Activated naive CD4-positive, alpha-beta T cell treated with anti-CD3 and anti-CD28 coated beads, Interleukin-2, amount 10 ng/mL, durations not matched to agents 7 days and 5 days (primary cell): ENCODE measurements around the gene VAPB.

Source experiments
- CTCF ChIA-PET: fragments of 350-600 bp; sonication (Branson Sonifier 250); formaldehyde crosslinking; loops from one replicate; lab custom pipeline; 2021; ENCODE audit warnings: antibody characterized with exemption; lab: Charles Lee
- DNase-seq: peaks from one replicate; pipeline ENCODE4 v3.0.0-alpha.2; 2020
- H3K27ac Mint-ChIP-seq: one replicate; pipeline ENCODE4 v1.8.0; 2021; ENCODE audit warnings: mild to moderate bottlenecking, moderate library complexity, mixed read lengths
- H3K27me3 Mint-ChIP-seq: one replicate; pipeline ENCODE4 v1.8.0; 2021; ENCODE audit warnings: mild to moderate bottlenecking, mixed read lengths
- H3K36me3 Mint-ChIP-seq: one replicate; pipeline ENCODE4 v1.8.0; 2021; ENCODE audit warnings: mixed read lengths
- H3K4me1 Mint-ChIP-seq: one replicate; pipeline ENCODE4 v1.8.0; 2021; ENCODE audit warnings: mixed read lengths
- H3K4me3 Mint-ChIP-seq: one replicate; pipeline ENCODE4 v1.8.0; 2021; ENCODE audit warnings: mild to moderate bottlenecking, moderate library complexity, mixed read lengths
- H3K9me3 Mint-ChIP-seq: one replicate; pipeline ENCODE4 v1.8.0; 2021; ENCODE audit warnings: mixed read lengths

The VAPB gene

GRCh38 chr20:58475466-58475865 is 86.4 kb downstream of the VAPB start:
- H3K27me3 Mint-ChIP-seq: peaks cover 14% of the 10 kb centered on the region
- H3K4me3 Mint-ChIP-seq: no peak overlapping the region
- H3K36me3 Mint-ChIP-seq: no peaks in the 10 kb centered on the region
- no peak overlapping the region for H3K27ac Mint-ChIP-seq
- CTCF ChIA-PET: no interaction called here
- no peaks in the 10 kb centered on the region for H3K9me3 Mint-ChIP-seq
- H3K4me1 Mint-ChIP-seq: no peaks in the 10 kb centered on the region
- DNase-seq: no peak

DNA sequence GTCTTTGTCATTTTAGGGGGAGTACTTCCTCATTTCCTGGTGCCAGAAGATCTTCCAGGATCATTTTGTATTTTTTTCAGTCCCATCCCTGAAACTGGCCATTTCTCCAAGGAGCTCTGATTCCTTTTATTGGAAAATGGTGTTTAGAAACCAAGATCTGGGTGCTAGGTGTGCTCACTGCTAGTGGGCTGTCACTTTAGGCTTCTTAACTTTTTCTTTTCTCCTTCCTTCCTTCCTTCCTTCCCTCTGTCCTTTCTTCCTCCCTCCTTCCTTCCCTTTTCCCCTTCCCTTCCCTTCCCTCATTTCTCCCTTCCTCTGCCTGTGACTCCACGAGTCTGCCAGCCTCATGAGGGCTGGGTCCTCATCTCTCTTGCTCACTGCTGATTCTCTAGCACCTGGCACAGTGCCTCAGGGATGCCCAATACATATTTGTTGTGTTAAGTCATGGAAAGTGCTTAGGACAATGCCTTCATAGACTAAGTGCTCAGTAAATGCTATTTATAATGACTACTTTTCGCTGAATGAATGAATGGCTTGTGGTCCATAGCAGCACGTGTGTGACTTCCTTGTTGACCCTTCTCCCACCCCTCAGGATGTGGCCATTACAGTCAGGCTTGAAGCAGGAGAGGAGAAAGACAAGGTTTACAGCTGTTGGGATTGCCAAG is 89.2 kb downstream of the VAPB start:
- Mint-ChIP-seq H3K9me3 (no peaks in the 10 kb centered on the region), H3K27ac (no peak overlapping the region), H3K27me3 (peaks cover 20% of the 10 kb centered on the region), H3K36me3 (no peaks in the 10 kb centered on the region), H3K4me1 (peaks cover 3% of the 10 kb centered on the region), H3K4me3 (no peak overlapping the region)
- DNase-seq: no peak
- CTCF ChIA-PET: no interaction called here

- no peak for DNase-seq
- no peaks in the 10 kb centered on the region for H3K36me3 Mint-ChIP-seq
- H3K4me1 Mint-ChIP-seq: peaks cover 3% of the 10 kb centered on the region
- H3K27me3 Mint-ChIP-seq: peaks cover 24% of the 10 kb centered on the region
- CTCF ChIA-PET: interaction anchor here (1.1 to 2.2 kb wide), 2 partner anchors 123 to 359 kb away, joined by 3 to 14 read pairs; no protein-coding TSS in a partner anchor
- no peak overlapping the region for H3K27ac Mint-ChIP-seq
- no peaks in the 10 kb centered on the region for H3K9me3 Mint-ChIP-seq
- no peak overlapping the region for H3K4me3 Mint-ChIP-seq
Observed at GRCh38 chr20:58479726-58480440, 90.9 kb downstream of the VAPB start.

- peaks cover 28% of the 10 kb centered on the region for H3K27me3 Mint-ChIP-seq
- H3K4me1 Mint-ChIP-seq: peaks cover 3% of the 10 kb centered on the region
- no peaks in the 10 kb centered on the region for H3K36me3 Mint-ChIP-seq
- CTCF ChIA-PET: interaction anchor here (0.6 to 2.2 kb wide), 11 partner anchors 11 to 906 kb away, joined by 3 to 14 read pairs (median 4); partner anchors contain the start of genes GNAS and STX16
- no peak for DNase-seq
- no peak overlapping the region for H3K27ac Mint-ChIP-seq
- peaks cover 5% of the 10 kb centered on the region for H3K9me3 Mint-ChIP-seq
- H3K4me3 Mint-ChIP-seq: no peak overlapping the region
Observed at GRCh38 chr20:58480551-58481336, 91.7 kb downstream of the VAPB start.

DNA sequence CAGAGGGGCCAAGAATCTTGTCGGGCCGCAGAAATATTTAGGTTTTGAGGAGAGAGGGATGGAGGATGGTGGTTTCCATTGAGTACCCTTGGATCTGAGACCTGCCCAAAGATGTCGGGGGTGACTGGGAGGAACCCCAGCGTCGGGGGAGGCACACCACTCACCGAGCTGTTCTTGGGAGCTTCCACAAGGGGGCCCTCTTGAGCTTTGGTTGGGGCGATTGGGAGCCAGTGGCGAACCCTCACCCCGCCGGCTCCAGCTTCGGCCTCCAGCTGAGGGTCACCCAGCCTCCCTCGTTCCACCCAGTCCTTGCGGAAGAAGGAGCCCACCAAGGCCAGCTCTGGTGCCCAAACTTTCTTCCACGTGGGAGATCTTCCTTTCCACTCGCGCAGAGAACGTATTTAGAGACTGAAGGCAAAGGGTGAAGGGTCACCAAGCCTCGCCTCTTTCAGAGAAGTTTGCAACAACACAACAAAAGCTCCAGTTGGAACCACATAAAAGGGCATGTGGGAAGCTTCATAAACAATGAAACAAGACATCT is 92.5 kb downstream of the VAPB start:
- CTCF ChIA-PET: interaction anchor here (0.8 to 2.2 kb wide), 11 partner anchors 10 to 384 kb away, joined by 3 to 14 read pairs (median 4); partner anchors contain the start of genes GNAS and STX16

GRCh38 chr20:58482416-58482815 is 93.4 kb downstream of the VAPB start:
- Mint-ChIP-seq H3K4me1 (peaks cover 3% of the 10 kb centered on the region), H3K27me3 (peaks cover 28% of the 10 kb centered on the region), H3K4me3 (no peak overlapping the region), H3K36me3 (no peaks in the 10 kb centered on the region), H3K27ac (no peak overlapping the region), H3K9me3 (peaks cover 13% of the 10 kb centered on the region)
- CTCF ChIA-PET: interaction anchor here (1.2 to 2.2 kb wide), 5 partner anchors 169 to 370 kb away, joined by 3 to 14 read pairs (median 4); partner anchors contain the start of genes GNAS and STX16
- no peak for DNase-seq

More for the DNA sequence above, 92.5 kb downstream of the VAPB start:
- Mint-ChIP-seq H3K27me3 (peaks cover 28% of the 10 kb centered on the region), H3K27ac (no peak overlapping the region), H3K4me3 (no peak overlapping the region), H3K36me3 (no peaks in the 10 kb centered on the region), H3K4me1 (peaks cover 3% of the 10 kb centered on the region), H3K9me3 (peaks cover 13% of the 10 kb centered on the region)
- peak; percentile 55 for DNase-seq

GRCh38 chr20:58483051-58483450 is 94.0 kb downstream of the VAPB start:
- peaks cover 16% of the 10 kb centered on the region for H3K9me3 Mint-ChIP-seq

DNA sequence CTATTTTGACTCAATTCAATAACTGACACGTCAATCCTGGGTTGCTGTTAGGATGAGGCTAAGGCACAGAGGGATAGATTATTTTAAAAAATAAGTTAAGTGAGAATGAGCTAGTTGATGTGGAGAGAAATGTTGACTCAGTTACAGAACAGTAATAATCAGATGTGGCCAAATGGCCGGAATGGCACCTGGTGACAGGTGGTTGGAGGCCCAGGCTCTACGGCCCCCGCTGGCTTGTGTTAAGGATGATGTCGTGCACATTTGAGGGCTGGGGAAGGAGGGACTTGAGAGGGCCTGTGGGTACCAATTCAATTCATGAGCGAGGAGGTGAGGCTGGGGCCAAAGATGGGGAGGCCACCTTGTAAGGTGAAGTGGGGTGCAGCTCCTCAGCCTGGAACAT is 94.4 kb downstream of the VAPB start:
- Mint-ChIP-seq H3K9me3 (peaks cover 17% of the 10 kb centered on the region), H3K36me3 (no peaks in the 10 kb centered on the region), H3K27ac (no peak overlapping the region), H3K4me3 (no peak overlapping the region), H3K27me3 (peaks cover 28% of the 10 kb centered on the region), H3K4me1 (peaks cover 3% of the 10 kb centered on the region)
- CTCF ChIA-PET: no interaction called here
- no peak for DNase-seq

More at GRCh38 chr20:58483051-58483450, 94.0 kb downstream of the VAPB start:
- peaks cover 3% of the 10 kb centered on the region for H3K4me1 Mint-ChIP-seq
- no peak for DNase-seq
- H3K27ac Mint-ChIP-seq: no peak overlapping the region
- H3K27me3 Mint-ChIP-seq: peaks cover 28% of the 10 kb centered on the region
- no peak overlapping the region for H3K4me3 Mint-ChIP-seq
- H3K36me3 Mint-ChIP-seq: no peaks in the 10 kb centered on the region
- CTCF ChIA-PET: interaction anchor here (2.0 kb wide), 1 partner anchor 168 kb away, joined by 4 read pairs; the partner anchor contains the start of gene STX16

DNA sequence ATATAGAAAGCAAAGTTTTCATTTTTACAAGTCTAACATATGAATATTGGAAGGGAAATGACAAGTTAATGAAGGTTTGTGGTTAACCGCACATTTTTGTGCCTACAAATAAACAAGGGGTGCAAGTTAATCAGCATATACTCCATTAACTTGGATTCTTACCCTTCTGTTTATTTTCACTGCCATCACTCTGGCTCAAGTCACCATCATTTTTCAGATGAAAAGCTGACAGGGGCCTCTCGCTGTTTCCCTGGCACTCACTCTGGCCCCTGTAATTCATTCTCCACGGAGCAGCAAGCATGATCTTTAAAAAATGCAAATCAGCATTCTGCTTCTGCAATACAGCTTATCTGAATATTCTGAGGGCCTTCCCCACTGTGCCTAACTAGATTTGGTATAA is 96.4 kb downstream of the VAPB start:
- no peak for DNase-seq
- Mint-ChIP-seq H3K9me3 (peaks cover 24% of the 10 kb centered on the region), H3K4me3 (no peak overlapping the region), H3K36me3 (no peaks in the 10 kb centered on the region), H3K27me3 (peaks cover 32% of the 10 kb centered on the region), H3K4me1 (peaks cover 3% of the 10 kb centered on the region), H3K27ac (no peak overlapping the region)
- CTCF ChIA-PET: no interaction called here

- Mint-ChIP-seq H3K27me3 (peaks cover 35% of the 10 kb centered on the region), H3K4me1 (peaks cover 3% of the 10 kb centered on the region), H3K4me3 (no peak overlapping the region), H3K36me3 (no peaks in the 10 kb centered on the region), H3K27ac (no peak overlapping the region), H3K9me3 (peaks cover 24% of the 10 kb centered on the region)
- DNase-seq: no peak
- CTCF ChIA-PET: no interaction called here
Observed at GRCh38 chr20:58486207-58486606, 97.2 kb downstream of the VAPB start.

DNA sequence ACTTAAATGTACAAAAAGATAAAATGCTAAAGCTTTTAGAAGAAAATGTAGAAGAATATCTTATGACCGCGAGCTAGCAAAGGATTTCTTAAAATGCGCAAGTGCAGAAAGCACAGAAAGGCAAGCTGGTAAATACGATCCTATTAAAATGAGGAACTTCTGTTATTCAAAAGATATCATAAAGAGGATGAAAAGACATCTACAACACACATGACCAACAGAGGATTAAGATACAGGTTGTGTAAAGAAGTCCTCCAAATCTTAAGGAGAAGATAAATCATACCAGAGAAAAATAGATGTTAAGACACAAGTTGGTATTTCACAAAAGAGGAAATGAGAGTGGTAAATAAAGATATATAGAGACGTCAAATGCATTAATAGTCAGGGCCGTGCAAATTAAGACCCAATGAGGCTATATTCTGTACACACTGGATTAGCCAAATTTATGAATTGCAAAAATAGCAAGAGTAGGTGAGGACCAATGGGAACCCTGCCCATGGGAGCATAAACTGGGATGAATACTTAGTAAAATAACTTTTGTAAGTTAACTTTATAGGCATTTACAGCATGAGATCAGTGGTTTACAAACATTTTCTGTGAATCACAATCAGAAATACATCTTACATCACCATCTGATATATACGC is 103.2 kb downstream of the VAPB start:
- no peak overlapping the region for H3K27ac Mint-ChIP-seq
- no peak overlapping the region for H3K4me3 Mint-ChIP-seq
- H3K9me3 Mint-ChIP-seq: peaks cover 11% of the 10 kb centered on the region
- no peak for DNase-seq
- H3K36me3 Mint-ChIP-seq: no peaks in the 10 kb centered on the region
- no peaks in the 10 kb centered on the region for H3K4me1 Mint-ChIP-seq
- CTCF ChIA-PET: interaction anchor here (0.9 kb wide), 1 partner anchor 11 kb away, joined by 3 read pairs; no protein-coding TSS in a partner anchor
- H3K27me3 Mint-ChIP-seq: peaks cover 20% of the 10 kb centered on the region

- peaks cover 9% of the 10 kb centered on the region for H3K9me3 Mint-ChIP-seq
- DNase-seq: no peak
- peaks cover 20% of the 10 kb centered on the region for H3K27me3 Mint-ChIP-seq
- H3K4me3 Mint-ChIP-seq: no peak overlapping the region
- H3K36me3 Mint-ChIP-seq: no peaks in the 10 kb centered on the region
- H3K4me1 Mint-ChIP-seq: no peaks in the 10 kb centered on the region
- no peak overlapping the region for H3K27ac Mint-ChIP-seq
- CTCF ChIA-PET: no interaction called here
Observed at GRCh38 chr20:58492795-58493524, 103.9 kb downstream of the VAPB start.
